IMR-90 (cell line): ENCODE data around the gene NUTM1.

Experiments used
- CEBPB ChIP-seq: IDR thresholded peaks from 2 replicates; pipeline ENCODE4 v1.6.1; 2012; ENCODE audit warnings: low read depth, low read length, improper control_type of control experiment
- CHD1 ChIP-seq: IDR thresholded peaks from 2 replicates; pipeline ENCODE4 v1.6.1; 2012; ENCODE audit warnings: low read depth, low read length, improper control_type of control experiment
- FOS ChIP-seq: fragments of 150-350 bp; IDR thresholded peaks from 2 replicates; pipeline ENCODE4 v1.6.1; 2016; ENCODE audit warnings: low read depth, low read length
- MAFK ChIP-seq: IDR thresholded peaks from 2 replicates; pipeline ENCODE4 v1.6.1; 2012; ENCODE audit warnings: low read depth, low read length, improper control_type of control experiment
- MXI1 ChIP-seq: IDR thresholded peaks from 2 replicates; pipeline ENCODE4 v1.6.1; 2012; ENCODE audit warnings: low read depth, mild to moderate bottlenecking, low read length, moderate library complexity, borderline replicate concordance
- POLR2A ChIP-seq: IDR thresholded peaks from 2 replicates; pipeline ENCODE4 v1.6.1; 2012; ENCODE audit warnings: mild to moderate bottlenecking, low read depth, low read length
- RAD21 ChIP-seq: IDR thresholded peaks from 2 replicates; pipeline ENCODE4 v1.6.1; 2012; ENCODE audit warnings: low read length, improper control_type of control experiment
- SMC3 ChIP-seq: fragments of 150-350 bp; IDR thresholded peaks from 2 replicates; pipeline ENCODE4 v1.6.1; 2016; ENCODE audit warnings: low read depth, mild to moderate bottlenecking, antibody characterized with exemption, low read length, moderate library complexity
- TF ChIP-seq, protein P1 (sequence below): conservative IDR thresholded peaks from 2 replicates; pipeline ENCODE4 v1.5.1; 2012; ENCODE audit warnings: mild to moderate bottlenecking, low read depth, low read length, improper control_type of control experiment
- TF ChIP-seq, protein P2 (sequence below): fragments of 150-350 bp; IDR thresholded peaks from 2 replicates; pipeline ENCODE4 v1.6.1; 2017; ENCODE audit warnings: mild to moderate bottlenecking, antibody characterized with exemption, low read length, low read depth

DNA sequence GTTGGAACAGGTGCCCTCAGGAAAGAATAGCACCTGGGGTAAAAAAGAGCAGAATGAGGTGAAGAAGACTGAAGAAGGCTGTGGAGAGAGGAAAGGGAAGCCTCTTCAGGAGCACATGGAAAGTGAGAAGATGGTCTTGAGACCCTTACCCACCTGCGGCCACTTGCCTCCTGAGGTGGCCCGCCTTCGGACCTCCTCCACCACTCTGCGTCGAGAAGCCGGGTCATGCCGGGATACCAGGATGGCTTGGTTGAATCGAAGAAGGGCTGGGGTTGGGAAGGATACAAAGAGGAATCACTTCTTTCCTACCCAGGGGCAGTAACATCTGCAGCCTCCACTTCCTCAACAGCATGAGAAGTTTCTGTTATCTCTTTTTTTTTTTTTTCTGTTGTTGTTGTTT, 20.9 kb downstream of the NUTM1 start:
- TF ChIP-seq, protein P1, sequence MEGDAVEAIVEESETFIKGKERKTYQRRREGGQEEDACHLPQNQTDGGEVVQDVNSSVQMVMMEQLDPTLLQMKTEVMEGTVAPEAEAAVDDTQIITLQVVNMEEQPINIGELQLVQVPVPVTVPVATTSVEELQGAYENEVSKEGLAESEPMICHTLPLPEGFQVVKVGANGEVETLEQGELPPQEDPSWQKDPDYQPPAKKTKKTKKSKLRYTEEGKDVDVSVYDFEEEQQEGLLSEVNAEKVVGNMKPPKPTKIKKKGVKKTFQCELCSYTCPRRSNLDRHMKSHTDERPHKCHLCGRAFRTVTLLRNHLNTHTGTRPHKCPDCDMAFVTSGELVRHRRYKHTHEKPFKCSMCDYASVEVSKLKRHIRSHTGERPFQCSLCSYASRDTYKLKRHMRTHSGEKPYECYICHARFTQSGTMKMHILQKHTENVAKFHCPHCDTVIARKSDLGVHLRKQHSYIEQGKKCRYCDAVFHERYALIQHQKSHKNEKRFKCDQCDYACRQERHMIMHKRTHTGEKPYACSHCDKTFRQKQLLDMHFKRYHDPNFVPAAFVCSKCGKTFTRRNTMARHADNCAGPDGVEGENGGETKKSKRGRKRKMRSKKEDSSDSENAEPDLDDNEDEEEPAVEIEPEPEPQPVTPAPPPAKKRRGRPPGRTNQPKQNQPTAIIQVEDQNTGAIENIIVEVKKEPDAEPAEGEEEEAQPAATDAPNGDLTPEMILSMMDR: no peak
- TF ChIP-seq POLR2A (no peak), MAFK (no peak), CHD1 (no peak), SMC3 (no peak), RAD21 (no peak), MXI1 (no peak), CEBPB (no peak), FOS (no peak)
- TF ChIP-seq, protein P2, sequence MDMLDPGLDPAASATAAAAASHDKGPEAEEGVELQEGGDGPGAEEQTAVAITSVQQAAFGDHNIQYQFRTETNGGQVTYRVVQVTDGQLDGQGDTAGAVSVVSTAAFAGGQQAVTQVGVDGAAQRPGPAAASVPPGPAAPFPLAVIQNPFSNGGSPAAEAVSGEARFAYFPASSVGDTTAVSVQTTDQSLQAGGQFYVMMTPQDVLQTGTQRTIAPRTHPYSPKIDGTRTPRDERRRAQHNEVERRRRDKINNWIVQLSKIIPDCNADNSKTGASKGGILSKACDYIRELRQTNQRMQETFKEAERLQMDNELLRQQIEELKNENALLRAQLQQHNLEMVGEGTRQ: no peak
